IMR-90 (cell line): ENCODE measurements around the gene HUNK. TPM values are rescaled to one million over a fixed set of nuclear protein-coding genes. Genes with fewer than 3 reads are reported as not detected.

ENCODE experiments used
- ATAC-seq: fragments of 200-7000 bp; cut with Tn5 transposase; 2 replicates; pipeline ENCODE4 v1.9.1; 2020; ENCODE audit warnings: low read depth, mild to moderate bottlenecking, moderate library complexity
- BruUV-seq: library from RNA; stranded (reverse); fragments of 400-500 nt; replicated peaks from 2 replicates; lab custom pipeline; 2021; lab: Mats Ljungman, UMichigan
- CTCF ChIA-PET: fragments of 300-600 bp; formaldehyde crosslinking; extraction: SDS; loops from one replicate; lab custom pipeline; 2021; ENCODE audit warnings: antibody characterized with exemption; lab: Yijun Ruan, JAX
- POLR2A ChIA-PET: fragments of 300-600 bp; sonication (Branson Sonifier 250); formaldehyde crosslinking; loops from one replicate; lab custom pipeline; 2022; ENCODE audit warnings: antibody characterized with exemption; ENCODE audit not compliant: unreplicated experiment; lab: Charles Lee
- DNase-seq: peaks from one replicate; pipeline ENCODE4 v3.0.0; 2013
- H2AFZ ChIP-seq: replicated peaks from 2 replicates; pipeline ENCODE3; 2013; ENCODE audit warnings: low read length, mild to moderate bottlenecking; ENCODE audit not compliant: poor library complexity
- H2AK5ac ChIP-seq: 2 replicates; pipeline ENCODE4 v1.6.1; 2013; ENCODE audit warnings: low read depth, low read length, inconsistent platforms
- H2AK9ac ChIP-seq: replicated peaks from 2 replicates; pipeline ENCODE3; 2013; ENCODE audit warnings: mild to moderate bottlenecking, low read depth, low read length, moderate library complexity; ENCODE audit not compliant: poor library complexity
- H2BK120ac ChIP-seq: 2 replicates; pipeline ENCODE4 v1.6.1; 2013; ENCODE audit warnings: low read depth, low read length, inconsistent platforms
- H2BK15ac ChIP-seq: 3 replicates; pipeline ENCODE4 v1.6.1; 2013; ENCODE audit warnings: low read depth, low read length, inconsistent platforms
- H2BK20ac ChIP-seq: 2 replicates; pipeline ENCODE4 v1.6.1; 2013; ENCODE audit warnings: low read depth, mild to moderate bottlenecking, inconsistent platforms, low read length, moderate library complexity
- H2BK5ac ChIP-seq: 2 replicates; pipeline ENCODE4 v1.6.1; 2013; ENCODE audit warnings: mild to moderate bottlenecking, low read depth, low read length, inconsistent platforms; ENCODE audit not compliant: poor library complexity, severe bottlenecking
- H3K14ac ChIP-seq: replicated peaks from 2 replicates; pipeline ENCODE4 v1.6.1; 2013; ENCODE audit warnings: low read depth, low read length, inconsistent platforms
- H3K18ac ChIP-seq: 2 replicates; pipeline ENCODE4 v1.6.1; 2013; ENCODE audit warnings: low read depth, low read length, control low read depth
- H3K23ac ChIP-seq: 2 replicates; pipeline ENCODE4 v1.6.1; 2013; ENCODE audit warnings: low read depth, low read length, inconsistent platforms
- H3K27ac ChIP-seq: 2 replicates; pipeline ENCODE4 v1.5.1; 2013; ENCODE audit warnings: mild to moderate bottlenecking, control low read depth, low read length; ENCODE audit not compliant: insufficient read depth
- H3K27me3 ChIP-seq: 2 replicates; pipeline ENCODE4 v1.6.1; 2013; ENCODE audit warnings: low read length; ENCODE audit not compliant: control insufficient read depth, insufficient read depth
- H3K36me3 ChIP-seq: 2 replicates; pipeline ENCODE4 v1.6.1; 2013; ENCODE audit warnings: low read length, mixed read lengths; ENCODE audit not compliant: control insufficient read depth, insufficient read depth
- H3K4ac ChIP-seq: 2 replicates; pipeline ENCODE4 v1.6.1; 2013; ENCODE audit warnings: low read depth, low read length, inconsistent platforms
- H3K4me1 ChIP-seq: 2 replicates; pipeline ENCODE4 v1.6.1; 2013; ENCODE audit warnings: low read length, mixed read lengths; ENCODE audit not compliant: control insufficient read depth, insufficient read depth
- H3K4me2 ChIP-seq: 2 replicates; pipeline ENCODE4 v1.6.1; 2013; ENCODE audit warnings: low read depth, mild to moderate bottlenecking, control low read depth, low read length, moderate library complexity
- H3K4me3 ChIP-seq: 2 replicates; pipeline ENCODE4 v1.5.1; 2013; ENCODE audit warnings: low read depth, mild to moderate bottlenecking, control low read depth, low read length, moderate library complexity; ENCODE audit not compliant: insufficient read depth
- H3K56ac ChIP-seq: 2 replicates; pipeline ENCODE4 v1.6.1; 2013; ENCODE audit warnings: low read length, inconsistent platforms; ENCODE audit not compliant: insufficient read depth; ENCODE audit errors: extremely low read depth
- H3K79me1 ChIP-seq, 2 experiments: 2 replicates each; pipeline ENCODE4 v1.6.1; 2013; ENCODE audit warnings: low read length in 2 of 2, inconsistent platforms in 1 of 2, low read depth in 1 of 2
- H3K9ac ChIP-seq: 2 replicates; pipeline ENCODE4 v1.6.1; 2013; ENCODE audit warnings: low read depth, low read length, control low read depth
- H3K9me1 ChIP-seq: 2 replicates; pipeline ENCODE4 v1.6.1; 2013; ENCODE audit warnings: low read length, inconsistent platforms; ENCODE audit not compliant: insufficient read depth
- H3K9me3 ChIP-seq: 2 replicates; pipeline ENCODE4 v1.6.1; 2013; ENCODE audit warnings: low read length; ENCODE audit not compliant: control insufficient read depth, insufficient read depth
- H4K20me1 ChIP-seq: 2 replicates; pipeline ENCODE4 v1.6.1; 2013; ENCODE audit warnings: low read length, inconsistent platforms; ENCODE audit not compliant: insufficient read depth
- H4K5ac ChIP-seq: 2 replicates; pipeline ENCODE4 v1.6.1; 2013; ENCODE audit warnings: mild to moderate bottlenecking, low read depth, low read length, control low read depth
- H4K8ac ChIP-seq, 2 experiments: 2 replicates each; pipeline ENCODE4 v1.6.1; 2013; ENCODE audit warnings: low read depth in 2 of 2, low read length in 2 of 2, control low read depth in 1 of 2, inconsistent platforms in 1 of 2
- H4K91ac ChIP-seq: 2 replicates; pipeline ENCODE4 v1.6.1; 2013; ENCODE audit warnings: low read depth, low read length, inconsistent platforms; ENCODE audit not compliant: insufficient read depth
- BHLHE40 ChIP-seq: fragments of 150-350 bp; IDR thresholded peaks from 2 replicates; pipeline ENCODE4 v1.6.1; 2016; ENCODE audit warnings: mild to moderate bottlenecking, low read depth, low read length
- CEBPB ChIP-seq: IDR thresholded peaks from 2 replicates; pipeline ENCODE4 v1.6.1; 2012; ENCODE audit warnings: low read depth, low read length, improper control_type of control experiment
- CHD1 ChIP-seq: IDR thresholded peaks from 2 replicates; pipeline ENCODE4 v1.6.1; 2012; ENCODE audit warnings: low read depth, low read length, improper control_type of control experiment
- FOS ChIP-seq: fragments of 150-350 bp; IDR thresholded peaks from 2 replicates; pipeline ENCODE4 v1.6.1; 2016; ENCODE audit warnings: low read depth, low read length
- MAFK ChIP-seq: IDR thresholded peaks from 2 replicates; pipeline ENCODE4 v1.6.1; 2012; ENCODE audit warnings: low read depth, low read length, improper control_type of control experiment
- MAZ ChIP-seq: IDR thresholded peaks from 2 replicates; pipeline ENCODE4 v1.6.1; 2012; ENCODE audit warnings: low read depth, mild to moderate bottlenecking, low read length, improper control_type of control experiment, moderate library complexity, borderline replicate concordance
- MXI1 ChIP-seq: IDR thresholded peaks from 2 replicates; pipeline ENCODE4 v1.6.1; 2012; ENCODE audit warnings: low read depth, mild to moderate bottlenecking, low read length, moderate library complexity, borderline replicate concordance
- NFE2L2 ChIP-seq: fragments of 150-350 bp; IDR thresholded peaks from 2 replicates; pipeline ENCODE4 v1.6.1; 2016; ENCODE audit warnings: low read depth, mild to moderate bottlenecking, low read length
- POLR2A ChIP-seq: IDR thresholded peaks from 2 replicates; pipeline ENCODE4 v1.6.1; 2012; ENCODE audit warnings: mild to moderate bottlenecking, low read depth, low read length
- RAD21 ChIP-seq: IDR thresholded peaks from 2 replicates; pipeline ENCODE4 v1.6.1; 2012; ENCODE audit warnings: low read length, improper control_type of control experiment
- RCOR1 ChIP-seq: IDR thresholded peaks from 2 replicates; pipeline ENCODE4 v1.6.1; 2012; ENCODE audit warnings: mild to moderate bottlenecking, low read length, improper control_type of control experiment; ENCODE audit not compliant: insufficient replicate concordance
- RFX5 ChIP-seq: IDR thresholded peaks from 2 replicates; pipeline ENCODE4 v1.8.0; 2012; ENCODE audit warnings: low read depth, mild to moderate bottlenecking, low read length, moderate library complexity
- SMC3 ChIP-seq: fragments of 150-350 bp; IDR thresholded peaks from 2 replicates; pipeline ENCODE4 v1.6.1; 2016; ENCODE audit warnings: low read depth, mild to moderate bottlenecking, antibody characterized with exemption, low read length, moderate library complexity
- WGBS, 2 experiments: methylation state at CpG; one replicate each; pipeline versions ENCODE4 v1.1.5 to v1.1.7; 2013; ENCODE audit warnings: missing lambda C conversion rate in 2 of 2; ENCODE audit not compliant: insufficient read length in 1 of 2; ENCODE audit errors: extremely low coverage in 2 of 2; 5-methylcytosine and 5-hydroxymethylcytosine counted together
- dilution Hi-C: fragments of 300-500 bp; cut with HindIII; formaldehyde crosslinking; loops from one replicate; pipeline ENCODE4 v1.14.3; 2018; ENCODE audit warnings: low sequenced_read_pairs; ENCODE audit not compliant: unreplicated experiment
- in situ Hi-C: fragments of 300-500 bp; cut with MboI; formaldehyde crosslinking; loops from 3 replicates; pipeline ENCODE4 v1.14.3; 2019; ENCODE audit warnings: low sequenced_read_pairs, inconsistent platforms, mixed read lengths
- intact Hi-C: fragments of 100-400 bp; cut with micrococcal nuclease; formaldehyde crosslinking; loops from 2 replicates; pipeline ENCODE4 v1.10.0; 2022
- polyA plus RNA-seq, 3 experiments: library from polyadenylated mRNA; depleted of rRNA; stranded (reverse); fragments of >200 nt; gene quantifications; 2 replicates each; pipeline ENCODE4 v1.2.3, GENCODE V29; 2012; ENCODE audit warnings: low replicate concordance in 1 of 3
- total RNA-seq: library from RNA; depleted of rRNA; stranded (reverse); fragments of >200 nt; gene quantifications from 2 replicates; pipeline ENCODE4 v1.2.3, GENCODE V29; 2012
- TF ChIP-seq, protein P1 (sequence below): conservative IDR thresholded peaks from 2 replicates; pipeline ENCODE4 v1.5.1; 2012; ENCODE audit warnings: mild to moderate bottlenecking, low read depth, low read length, improper control_type of control experiment
- TF ChIP-seq, protein P2 (sequence below): fragments of 150-350 bp; IDR thresholded peaks from 2 replicates; pipeline ENCODE4 v1.6.1; 2016; ENCODE audit warnings: low read depth, mild to moderate bottlenecking, low read length, moderate library complexity, borderline replicate concordance
- TF ChIP-seq, protein P3 (sequence below): fragments of 150-350 bp; IDR thresholded peaks from 2 replicates; pipeline ENCODE4 v1.6.1; 2017; ENCODE audit warnings: mild to moderate bottlenecking, antibody characterized with exemption, low read length, low read depth

HUNK gene
- total and polyA plus RNA-seq, 2 of the 4 experiments (the other 2 are of a cell fraction), result 1.0 to 2.0 TPM

DNA sequence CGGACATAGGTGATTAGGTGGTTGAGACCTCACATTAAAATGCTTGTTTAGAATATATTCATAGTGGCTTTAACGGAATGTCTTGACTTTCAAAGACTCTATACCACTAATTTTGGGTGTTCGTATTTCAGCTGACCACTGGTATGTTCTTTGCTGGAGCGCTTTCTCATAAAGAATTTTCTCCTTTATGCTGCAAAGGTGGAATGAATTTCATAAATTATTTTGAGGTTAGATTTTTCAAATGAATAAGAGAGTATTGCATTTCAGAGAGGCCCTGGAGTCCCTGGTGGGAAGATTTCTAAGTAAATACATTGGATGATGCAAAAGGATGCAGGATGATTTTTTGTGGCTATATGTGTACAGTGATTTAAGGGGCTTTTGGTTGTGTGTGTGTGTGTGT is 55.8 kb downstream of the HUNK start:
- ATAC-seq, result no peak
- H3K27me3 ChIP-seq, result no peaks in the 10 kb centered on the region
- in situ Hi-C loops, result no loop called here
- H3K4me1 ChIP-seq, result peaks cover 8% of the 10 kb centered on the region
- no peak overlapping the region for H3K9ac ChIP-seq
- dilution Hi-C loops, result no loop called here
- no peak overlapping the region for H4K91ac ChIP-seq
- no peak overlapping the region for H3K14ac ChIP-seq
- no peak overlapping the region for H2AK5ac ChIP-seq
- H4K20me1 ChIP-seq, result no peaks in the 10 kb centered on the region
- no peak overlapping the region for H3K4ac ChIP-seq
- no peak overlapping the region for H3K4me3 ChIP-seq
- no peak for DNase-seq
- no CpG with 5 or more reads among the region's 4 CpGs for WGBS, 2 experiments
- no TSS peak for BruUV-seq
- peaks cover 3% of the 10 kb centered on the region in 2 experiments; a peak in 2 of 4 replicates for H3K79me1 ChIP-seq
- no peak for TF ChIP-seq NFE2L2
- no peak for TF ChIP-seq POLR2A
- no peak for TF ChIP-seq RAD21
- no peak for TF ChIP-seq RFX5
- TF ChIP-seq CHD1, result no peak
- TF ChIP-seq FOS, result no peak
- TF ChIP-seq, protein P1, sequence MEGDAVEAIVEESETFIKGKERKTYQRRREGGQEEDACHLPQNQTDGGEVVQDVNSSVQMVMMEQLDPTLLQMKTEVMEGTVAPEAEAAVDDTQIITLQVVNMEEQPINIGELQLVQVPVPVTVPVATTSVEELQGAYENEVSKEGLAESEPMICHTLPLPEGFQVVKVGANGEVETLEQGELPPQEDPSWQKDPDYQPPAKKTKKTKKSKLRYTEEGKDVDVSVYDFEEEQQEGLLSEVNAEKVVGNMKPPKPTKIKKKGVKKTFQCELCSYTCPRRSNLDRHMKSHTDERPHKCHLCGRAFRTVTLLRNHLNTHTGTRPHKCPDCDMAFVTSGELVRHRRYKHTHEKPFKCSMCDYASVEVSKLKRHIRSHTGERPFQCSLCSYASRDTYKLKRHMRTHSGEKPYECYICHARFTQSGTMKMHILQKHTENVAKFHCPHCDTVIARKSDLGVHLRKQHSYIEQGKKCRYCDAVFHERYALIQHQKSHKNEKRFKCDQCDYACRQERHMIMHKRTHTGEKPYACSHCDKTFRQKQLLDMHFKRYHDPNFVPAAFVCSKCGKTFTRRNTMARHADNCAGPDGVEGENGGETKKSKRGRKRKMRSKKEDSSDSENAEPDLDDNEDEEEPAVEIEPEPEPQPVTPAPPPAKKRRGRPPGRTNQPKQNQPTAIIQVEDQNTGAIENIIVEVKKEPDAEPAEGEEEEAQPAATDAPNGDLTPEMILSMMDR, result no peak
- TF ChIP-seq MAFK, result no peak
- TF ChIP-seq, protein P2, sequence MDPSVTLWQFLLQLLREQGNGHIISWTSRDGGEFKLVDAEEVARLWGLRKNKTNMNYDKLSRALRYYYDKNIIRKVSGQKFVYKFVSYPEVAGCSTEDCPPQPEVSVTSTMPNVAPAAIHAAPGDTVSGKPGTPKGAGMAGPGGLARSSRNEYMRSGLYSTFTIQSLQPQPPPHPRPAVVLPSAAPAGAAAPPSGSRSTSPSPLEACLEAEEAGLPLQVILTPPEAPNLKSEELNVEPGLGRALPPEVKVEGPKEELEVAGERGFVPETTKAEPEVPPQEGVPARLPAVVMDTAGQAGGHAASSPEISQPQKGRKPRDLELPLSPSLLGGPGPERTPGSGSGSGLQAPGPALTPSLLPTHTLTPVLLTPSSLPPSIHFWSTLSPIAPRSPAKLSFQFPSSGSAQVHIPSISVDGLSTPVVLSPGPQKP, result no peak
- TF ChIP-seq CEBPB, result no peak
- TF ChIP-seq MXI1, result no peak
- TF ChIP-seq MAZ, result no peak
- TF ChIP-seq, protein P3, sequence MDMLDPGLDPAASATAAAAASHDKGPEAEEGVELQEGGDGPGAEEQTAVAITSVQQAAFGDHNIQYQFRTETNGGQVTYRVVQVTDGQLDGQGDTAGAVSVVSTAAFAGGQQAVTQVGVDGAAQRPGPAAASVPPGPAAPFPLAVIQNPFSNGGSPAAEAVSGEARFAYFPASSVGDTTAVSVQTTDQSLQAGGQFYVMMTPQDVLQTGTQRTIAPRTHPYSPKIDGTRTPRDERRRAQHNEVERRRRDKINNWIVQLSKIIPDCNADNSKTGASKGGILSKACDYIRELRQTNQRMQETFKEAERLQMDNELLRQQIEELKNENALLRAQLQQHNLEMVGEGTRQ, result no peak
- no peak for TF ChIP-seq SMC3
- no peak for TF ChIP-seq BHLHE40
- TF ChIP-seq RCOR1, result no peak
- H3K23ac ChIP-seq, result no peak overlapping the region
- intact Hi-C loops, result no loop called here
- no peak overlapping the region for H3K27ac ChIP-seq
- no peak overlapping the region for H2BK15ac ChIP-seq
- no peak overlapping the region for H2AK9ac ChIP-seq
- no peak overlapping the region for H2BK120ac ChIP-seq
- H2BK20ac ChIP-seq, result no peak overlapping the region
- H3K56ac ChIP-seq, result no peak overlapping the region
- no peak overlapping the region for H3K18ac ChIP-seq
- H4K5ac ChIP-seq, result no peak overlapping the region
- H2AFZ ChIP-seq, result no peak overlapping the region
- no peak overlapping the region for H2BK5ac ChIP-seq
- H3K4me2 ChIP-seq, result no peak overlapping the region
- no peaks in the 10 kb centered on the region for H3K9me3 ChIP-seq
- H4K8ac ChIP-seq, result no peak overlapping the region
- ChIA-PET POLR2A (no interaction called here), CTCF (no interaction called here)
- peaks cover 2% of the 10 kb centered on the region; the same call in 1 of the 2 replicates for H3K36me3 ChIP-seq
- peaks cover 8% of the 10 kb centered on the region for H3K9me1 ChIP-seq
